IMR-90 (cell line): ENCODE measurements around the gene TRUB2. TPM values are rescaled to one million over a fixed set of nuclear protein-coding genes. Genes with fewer than 3 reads are reported as not detected.

Experiments
- ATAC-seq: fragments of 200-7000 bp; cut with Tn5 transposase; 2 replicates; pipeline ENCODE4 v1.9.1; 2020; ENCODE audit warnings: low read depth, mild to moderate bottlenecking, moderate library complexity
- BruUV-seq: library from RNA; stranded (reverse); fragments of 400-500 nt; replicated peaks from 2 replicates; lab custom pipeline; 2021; lab: Mats Ljungman, UMichigan
- CTCF ChIA-PET: fragments of 300-600 bp; formaldehyde crosslinking; extraction: SDS; loops from one replicate; lab custom pipeline; 2021; ENCODE audit warnings: antibody characterized with exemption; lab: Yijun Ruan, JAX
- POLR2A ChIA-PET: fragments of 300-600 bp; sonication (Branson Sonifier 250); formaldehyde crosslinking; loops from one replicate; lab custom pipeline; 2022; ENCODE audit warnings: antibody characterized with exemption; ENCODE audit not compliant: unreplicated experiment; lab: Charles Lee
- DNase-seq: peaks from one replicate; pipeline ENCODE4 v3.0.0; 2013
- H2AFZ ChIP-seq: replicated peaks from 2 replicates; pipeline ENCODE3; 2013; ENCODE audit warnings: low read length, mild to moderate bottlenecking; ENCODE audit not compliant: poor library complexity
- H2AK5ac ChIP-seq: 2 replicates; pipeline ENCODE4 v1.6.1; 2013; ENCODE audit warnings: low read depth, low read length, inconsistent platforms
- H2AK9ac ChIP-seq: replicated peaks from 2 replicates; pipeline ENCODE3; 2013; ENCODE audit warnings: mild to moderate bottlenecking, low read depth, low read length, moderate library complexity; ENCODE audit not compliant: poor library complexity
- H2BK120ac ChIP-seq: 2 replicates; pipeline ENCODE4 v1.6.1; 2013; ENCODE audit warnings: low read depth, low read length, inconsistent platforms
- H2BK15ac ChIP-seq: 3 replicates; pipeline ENCODE4 v1.6.1; 2013; ENCODE audit warnings: low read depth, low read length, inconsistent platforms
- H2BK20ac ChIP-seq: 2 replicates; pipeline ENCODE4 v1.6.1; 2013; ENCODE audit warnings: low read depth, mild to moderate bottlenecking, inconsistent platforms, low read length, moderate library complexity
- H2BK5ac ChIP-seq: 2 replicates; pipeline ENCODE4 v1.6.1; 2013; ENCODE audit warnings: mild to moderate bottlenecking, low read depth, low read length, inconsistent platforms; ENCODE audit not compliant: poor library complexity, severe bottlenecking
- H3K14ac ChIP-seq: replicated peaks from 2 replicates; pipeline ENCODE4 v1.6.1; 2013; ENCODE audit warnings: low read depth, low read length, inconsistent platforms
- H3K18ac ChIP-seq: 2 replicates; pipeline ENCODE4 v1.6.1; 2013; ENCODE audit warnings: low read depth, low read length, control low read depth
- H3K23ac ChIP-seq: 2 replicates; pipeline ENCODE4 v1.6.1; 2013; ENCODE audit warnings: low read depth, low read length, inconsistent platforms
- H3K27ac ChIP-seq: 2 replicates; pipeline ENCODE4 v1.5.1; 2013; ENCODE audit warnings: mild to moderate bottlenecking, control low read depth, low read length; ENCODE audit not compliant: insufficient read depth
- H3K27me3 ChIP-seq: 2 replicates; pipeline ENCODE4 v1.6.1; 2013; ENCODE audit warnings: low read length; ENCODE audit not compliant: control insufficient read depth, insufficient read depth
- H3K36me3 ChIP-seq: 2 replicates; pipeline ENCODE4 v1.6.1; 2013; ENCODE audit warnings: low read length, mixed read lengths; ENCODE audit not compliant: control insufficient read depth, insufficient read depth
- H3K4ac ChIP-seq: 2 replicates; pipeline ENCODE4 v1.6.1; 2013; ENCODE audit warnings: low read depth, low read length, inconsistent platforms
- H3K4me1 ChIP-seq: 2 replicates; pipeline ENCODE4 v1.6.1; 2013; ENCODE audit warnings: low read length, mixed read lengths; ENCODE audit not compliant: control insufficient read depth, insufficient read depth
- H3K4me2 ChIP-seq: 2 replicates; pipeline ENCODE4 v1.6.1; 2013; ENCODE audit warnings: low read depth, mild to moderate bottlenecking, control low read depth, low read length, moderate library complexity
- H3K4me3 ChIP-seq: 2 replicates; pipeline ENCODE4 v1.5.1; 2013; ENCODE audit warnings: low read depth, mild to moderate bottlenecking, control low read depth, low read length, moderate library complexity; ENCODE audit not compliant: insufficient read depth
- H3K56ac ChIP-seq: 2 replicates; pipeline ENCODE4 v1.6.1; 2013; ENCODE audit warnings: low read length, inconsistent platforms; ENCODE audit not compliant: insufficient read depth; ENCODE audit errors: extremely low read depth
- H3K79me1 ChIP-seq, 2 experiments: 2 replicates each; pipeline ENCODE4 v1.6.1; 2013; ENCODE audit warnings: low read length in 2 of 2, inconsistent platforms in 1 of 2, low read depth in 1 of 2
- H3K9ac ChIP-seq: 2 replicates; pipeline ENCODE4 v1.6.1; 2013; ENCODE audit warnings: low read depth, low read length, control low read depth
- H3K9me1 ChIP-seq: 2 replicates; pipeline ENCODE4 v1.6.1; 2013; ENCODE audit warnings: low read length, inconsistent platforms; ENCODE audit not compliant: insufficient read depth
- H3K9me3 ChIP-seq: 2 replicates; pipeline ENCODE4 v1.6.1; 2013; ENCODE audit warnings: low read length; ENCODE audit not compliant: control insufficient read depth, insufficient read depth
- H4K20me1 ChIP-seq: 2 replicates; pipeline ENCODE4 v1.6.1; 2013; ENCODE audit warnings: low read length, inconsistent platforms; ENCODE audit not compliant: insufficient read depth
- H4K5ac ChIP-seq: 2 replicates; pipeline ENCODE4 v1.6.1; 2013; ENCODE audit warnings: mild to moderate bottlenecking, low read depth, low read length, control low read depth
- H4K8ac ChIP-seq, 2 experiments: 2 replicates each; pipeline ENCODE4 v1.6.1; 2013; ENCODE audit warnings: low read depth in 2 of 2, low read length in 2 of 2, control low read depth in 1 of 2, inconsistent platforms in 1 of 2
- H4K91ac ChIP-seq: 2 replicates; pipeline ENCODE4 v1.6.1; 2013; ENCODE audit warnings: low read depth, low read length, inconsistent platforms; ENCODE audit not compliant: insufficient read depth
- BHLHE40 ChIP-seq: fragments of 150-350 bp; IDR thresholded peaks from 2 replicates; pipeline ENCODE4 v1.6.1; 2016; ENCODE audit warnings: mild to moderate bottlenecking, low read depth, low read length
- CEBPB ChIP-seq: IDR thresholded peaks from 2 replicates; pipeline ENCODE4 v1.6.1; 2012; ENCODE audit warnings: low read depth, low read length, improper control_type of control experiment
- CHD1 ChIP-seq: IDR thresholded peaks from 2 replicates; pipeline ENCODE4 v1.6.1; 2012; ENCODE audit warnings: low read depth, low read length, improper control_type of control experiment
- FOS ChIP-seq: fragments of 150-350 bp; IDR thresholded peaks from 2 replicates; pipeline ENCODE4 v1.6.1; 2016; ENCODE audit warnings: low read depth, low read length
- MAFK ChIP-seq: IDR thresholded peaks from 2 replicates; pipeline ENCODE4 v1.6.1; 2012; ENCODE audit warnings: low read depth, low read length, improper control_type of control experiment
- MAZ ChIP-seq: IDR thresholded peaks from 2 replicates; pipeline ENCODE4 v1.6.1; 2012; ENCODE audit warnings: low read depth, mild to moderate bottlenecking, low read length, improper control_type of control experiment, moderate library complexity, borderline replicate concordance
- MXI1 ChIP-seq: IDR thresholded peaks from 2 replicates; pipeline ENCODE4 v1.6.1; 2012; ENCODE audit warnings: low read depth, mild to moderate bottlenecking, low read length, moderate library complexity, borderline replicate concordance
- NFE2L2 ChIP-seq: fragments of 150-350 bp; IDR thresholded peaks from 2 replicates; pipeline ENCODE4 v1.6.1; 2016; ENCODE audit warnings: low read depth, mild to moderate bottlenecking, low read length
- POLR2A ChIP-seq: IDR thresholded peaks from 2 replicates; pipeline ENCODE4 v1.6.1; 2012; ENCODE audit warnings: mild to moderate bottlenecking, low read depth, low read length
- RAD21 ChIP-seq: IDR thresholded peaks from 2 replicates; pipeline ENCODE4 v1.6.1; 2012; ENCODE audit warnings: low read length, improper control_type of control experiment
- RCOR1 ChIP-seq: IDR thresholded peaks from 2 replicates; pipeline ENCODE4 v1.6.1; 2012; ENCODE audit warnings: mild to moderate bottlenecking, low read length, improper control_type of control experiment; ENCODE audit not compliant: insufficient replicate concordance
- RFX5 ChIP-seq: IDR thresholded peaks from 2 replicates; pipeline ENCODE4 v1.8.0; 2012; ENCODE audit warnings: low read depth, mild to moderate bottlenecking, low read length, moderate library complexity
- SMC3 ChIP-seq: fragments of 150-350 bp; IDR thresholded peaks from 2 replicates; pipeline ENCODE4 v1.6.1; 2016; ENCODE audit warnings: low read depth, mild to moderate bottlenecking, antibody characterized with exemption, low read length, moderate library complexity
- USF2 ChIP-seq: fragments of 150-350 bp; IDR thresholded peaks from 2 replicates; pipeline ENCODE4 v1.6.1; 2017; ENCODE audit warnings: mild to moderate bottlenecking, antibody characterized with exemption, low read length, low read depth
- WGBS, 2 experiments: methylation state at CpG; one replicate each; pipeline versions ENCODE4 v1.1.5 to v1.1.7; 2013; ENCODE audit warnings: missing lambda C conversion rate in 2 of 2; ENCODE audit not compliant: insufficient read length in 1 of 2; ENCODE audit errors: extremely low coverage in 2 of 2; 5-methylcytosine and 5-hydroxymethylcytosine counted together
- dilution Hi-C: fragments of 300-500 bp; cut with HindIII; formaldehyde crosslinking; loops from one replicate; pipeline ENCODE4 v1.14.3; 2018; ENCODE audit warnings: low sequenced_read_pairs; ENCODE audit not compliant: unreplicated experiment
- in situ Hi-C: fragments of 300-500 bp; cut with MboI; formaldehyde crosslinking; loops from 3 replicates; pipeline ENCODE4 v1.14.3; 2019; ENCODE audit warnings: low sequenced_read_pairs, inconsistent platforms, mixed read lengths
- intact Hi-C: fragments of 100-400 bp; cut with micrococcal nuclease; formaldehyde crosslinking; loops from 2 replicates; pipeline ENCODE4 v1.10.0; 2022
- polyA plus RNA-seq, 3 experiments: library from polyadenylated mRNA; depleted of rRNA; stranded (reverse); fragments of >200 nt; gene quantifications; 2 replicates each; pipeline ENCODE4 v1.2.3, GENCODE V29; 2012; ENCODE audit warnings: low replicate concordance in 1 of 3
- total RNA-seq: library from RNA; depleted of rRNA; stranded (reverse); fragments of >200 nt; gene quantifications from 2 replicates; pipeline ENCODE4 v1.2.3, GENCODE V29; 2012
- TF ChIP-seq, protein P1 (sequence below): conservative IDR thresholded peaks from 2 replicates; pipeline ENCODE4 v1.5.1; 2012; ENCODE audit warnings: mild to moderate bottlenecking, low read depth, low read length, improper control_type of control experiment

The TRUB2 gene
- total and polyA plus RNA-seq, 2 of the 4 experiments (the other 2 are of a cell fraction), result 18.0 to 21.3 TPM

DNA sequence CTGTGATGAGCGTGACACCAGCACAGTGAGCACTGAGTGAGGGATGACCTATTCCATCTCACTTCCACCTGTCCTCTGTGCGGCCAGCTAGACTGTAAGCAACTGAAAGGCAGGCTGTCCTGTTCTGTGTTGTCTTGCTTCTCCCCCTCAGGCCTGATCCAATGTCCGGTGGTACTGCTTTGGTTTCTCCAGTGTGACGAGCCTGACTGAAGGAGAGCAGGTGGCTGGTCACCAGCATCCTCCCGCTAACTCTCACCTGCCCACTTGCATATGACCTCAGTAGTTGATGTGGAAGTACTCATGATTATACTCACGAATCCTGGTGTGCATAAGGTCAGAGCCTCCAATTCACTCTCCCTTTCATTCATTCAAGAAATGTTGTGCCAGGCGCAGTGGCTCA, 15.7 kb upstream of the TRUB2 start:
- no peak for ATAC-seq
- H3K4me2 ChIP-seq, result no peak overlapping the region
- BruUV-seq, result no TSS peak
- in situ Hi-C loops (no loop called here), intact Hi-C loops (no loop called here), dilution Hi-C loops (no loop called here)
- H3K14ac ChIP-seq, result no peak overlapping the region
- WGBS, 2 experiments, result no CpG with 5 or more reads among the region's 7 CpGs
- no peak overlapping the region for H3K56ac ChIP-seq
- ChIA-PET POLR2A (no interaction called here), CTCF (no interaction called here)
- H4K91ac ChIP-seq, result no peak overlapping the region
- TF ChIP-seq MAFK, result no peak
- TF ChIP-seq USF2, result no peak
- TF ChIP-seq MXI1, result no peak
- TF ChIP-seq RFX5, result no peak
- no peak for TF ChIP-seq FOS
- no peak for TF ChIP-seq BHLHE40
- TF ChIP-seq CHD1, result no peak
- no peak for TF ChIP-seq RAD21
- TF ChIP-seq POLR2A, result no peak
- TF ChIP-seq SMC3, result no peak
- no peak for TF ChIP-seq NFE2L2
- no peak for TF ChIP-seq MAZ
- TF ChIP-seq, protein P1, sequence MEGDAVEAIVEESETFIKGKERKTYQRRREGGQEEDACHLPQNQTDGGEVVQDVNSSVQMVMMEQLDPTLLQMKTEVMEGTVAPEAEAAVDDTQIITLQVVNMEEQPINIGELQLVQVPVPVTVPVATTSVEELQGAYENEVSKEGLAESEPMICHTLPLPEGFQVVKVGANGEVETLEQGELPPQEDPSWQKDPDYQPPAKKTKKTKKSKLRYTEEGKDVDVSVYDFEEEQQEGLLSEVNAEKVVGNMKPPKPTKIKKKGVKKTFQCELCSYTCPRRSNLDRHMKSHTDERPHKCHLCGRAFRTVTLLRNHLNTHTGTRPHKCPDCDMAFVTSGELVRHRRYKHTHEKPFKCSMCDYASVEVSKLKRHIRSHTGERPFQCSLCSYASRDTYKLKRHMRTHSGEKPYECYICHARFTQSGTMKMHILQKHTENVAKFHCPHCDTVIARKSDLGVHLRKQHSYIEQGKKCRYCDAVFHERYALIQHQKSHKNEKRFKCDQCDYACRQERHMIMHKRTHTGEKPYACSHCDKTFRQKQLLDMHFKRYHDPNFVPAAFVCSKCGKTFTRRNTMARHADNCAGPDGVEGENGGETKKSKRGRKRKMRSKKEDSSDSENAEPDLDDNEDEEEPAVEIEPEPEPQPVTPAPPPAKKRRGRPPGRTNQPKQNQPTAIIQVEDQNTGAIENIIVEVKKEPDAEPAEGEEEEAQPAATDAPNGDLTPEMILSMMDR, result no peak
- TF ChIP-seq CEBPB, result no peak
- no peak for TF ChIP-seq RCOR1
- H2BK5ac ChIP-seq, result no peak overlapping the region
- H3K4ac ChIP-seq, result no peak overlapping the region
- no peak overlapping the region for H4K5ac ChIP-seq
- no peak overlapping the region for H3K9ac ChIP-seq
- no peak overlapping the region for H3K18ac ChIP-seq
- H3K79me1 ChIP-seq, result peaks cover 0 to 24% of the 10 kb centered on the region in 2 experiments; a peak in 2 of 4 replicates
- no peak overlapping the region for H2BK15ac ChIP-seq
- peaks cover 4% of the 10 kb centered on the region; the same call in 1 of the 2 replicates for H3K4me1 ChIP-seq
- H3K9me3 ChIP-seq, result no peaks in the 10 kb centered on the region
- H4K8ac ChIP-seq, result no peak overlapping the region
- H3K23ac ChIP-seq, result no peak overlapping the region
- no peaks in the 10 kb centered on the region for H3K27me3 ChIP-seq
- no peak overlapping the region for H3K4me3 ChIP-seq
- H2BK20ac ChIP-seq, result no peak overlapping the region
- DNase-seq, result no peak
- no peak overlapping the region for H2AFZ ChIP-seq
- H2AK5ac ChIP-seq, result no peak overlapping the region
- H3K27ac ChIP-seq, result no peak overlapping the region
- H3K9me1 ChIP-seq, result peaks cover 12% of the 10 kb centered on the region
- H2BK120ac ChIP-seq, result no peak overlapping the region
- H2AK9ac ChIP-seq, result no peak overlapping the region
- H4K20me1 ChIP-seq, result peaks cover 3% of the 10 kb centered on the region; the same call in 1 of the 2 replicates
- peaks cover 6% of the 10 kb centered on the region for H3K36me3 ChIP-seq
